Measurements from ENCODE around the gene PTPN4. TPM values are rescaled to one million over a fixed set of nuclear protein-coding genes. Genes with fewer than 3 reads are reported as not detected.

The PTPN4 gene
- total and polyA plus RNA-seq, 2 of the 8 experiments (the other 6 are each of a cell fraction or from before 2014, with no cell fraction given) = 28.5 to 105 TPM

DNA sequence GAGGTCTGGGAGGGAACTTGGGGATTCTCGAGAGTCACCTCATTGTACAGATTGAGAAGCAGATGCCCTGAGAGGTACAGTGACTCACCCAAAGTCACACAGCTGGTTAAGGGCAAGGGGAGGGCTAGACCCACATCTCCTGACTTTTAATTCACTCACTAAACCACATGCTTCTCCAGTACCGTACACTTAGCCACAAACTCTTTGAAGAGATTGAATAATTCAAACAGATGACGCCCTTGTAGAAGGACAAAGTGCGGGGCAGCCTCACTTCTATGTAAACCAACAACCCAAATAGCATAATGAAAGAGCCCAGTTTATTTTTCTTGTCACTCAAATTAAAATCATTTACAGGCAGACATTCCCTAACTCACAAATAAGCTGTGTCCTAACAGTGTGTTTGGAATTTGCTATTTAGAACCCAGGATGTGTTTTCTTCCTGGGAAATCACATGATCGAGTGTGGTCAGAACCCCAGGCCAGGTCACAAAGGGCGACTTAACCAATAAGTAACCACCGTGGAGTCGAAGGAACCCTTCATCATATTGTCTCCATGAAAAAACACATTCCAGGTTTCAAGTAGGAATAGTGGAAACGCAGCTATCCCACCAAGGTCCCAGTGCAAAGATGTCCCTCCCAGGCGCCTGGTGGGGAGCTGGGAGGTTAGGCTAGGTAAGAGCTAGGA lies 35.8 kb upstream of the PTPN4 start (continued):
- TF ChIP-seq CHD7 (IDR thresholded peaks at IDR 0.05; ENCODE audit: insufficient replicate concordance, low read length) = no peak
- no peak for TF ChIP-seq SP4 (IDR thresholded peaks at IDR 0.05; ENCODE audit: low read length)
- no peak for TF ChIP-seq ATF3 (IDR thresholded peaks at IDR 0.05; ENCODE audit: insufficient read depth, low read depth, low read length)
- no peak for TF ChIP-seq GTF2F1 (IDR thresholded peaks at IDR 0.05; ENCODE audit: borderline replicate concordance, low read depth, low read length)
- no peak for TF ChIP-seq CREB1 (IDR thresholded peaks at IDR 0.05)
- no peak for TF ChIP-seq TAF7 (optimal IDR thresholded peaks at IDR 0.05; ENCODE audit: borderline replicate concordance, low read depth, low read length)
- no peak for TF ChIP-seq EGR1 (IDR thresholded peaks at IDR 0.05; ENCODE audit: borderline replicate concordance, low read depth, low read length)
- no peak for TF ChIP-seq POLR2AphosphoS5 (IDR thresholded peaks at IDR 0.05; ENCODE audit: low read depth, low read length)
- no peak for TF ChIP-seq JUN (IDR thresholded peaks at IDR 0.05; ENCODE audit: low read depth, low read length)

Measured in H1 (cell line).